Thyroid gland (tissue), 4 donors: ENCODE data around the gene AP2A2. TPM values are rescaled to one million over a fixed set of nuclear protein-coding genes. Genes with fewer than 3 reads are reported as not detected.

Source experiments
- DNase-seq, 2 donors: peaks; one replicate each; pipeline ENCODE4 v3.0.0-alpha.2; 2019
- H3K27ac ChIP-seq, 3 donors: fragments of 200-600 bp; sonication (generic); 1 replicate in 2 of 3; 2 replicates in 1 of 3; pipeline ENCODE4 v1.5.1; 2016 to 2019; ENCODE audit warnings: mild to moderate bottlenecking in 1 of 3, moderate library complexity in 1 of 3
- H3K27me3 ChIP-seq: fragments of 200-600 bp; sonication (generic); one replicate; pipeline ENCODE4 v1.5.1; 2019
- H3K36me3 ChIP-seq, 2 donors: fragments of 200-600 bp; sonication (generic); one replicate each; pipeline ENCODE4 v1.5.1; 2016 to 2019
- H3K4me1 ChIP-seq, 2 donors: fragments of 200-600 bp; sonication (generic); one replicate each; pipeline ENCODE4 v1.5.1; 2017 to 2019
- H3K4me3 ChIP-seq, 3 donors: fragments of 200-600 bp; sonication (generic); replicated peaks in 1 of 3; 1 replicate in 2 of 3; 2 replicates in 1 of 3; pipeline ENCODE4 v1.5.1; 2016; ENCODE audit warnings: mild to moderate bottlenecking in 1 of 3
- H3K9me3 ChIP-seq: fragments of 200-600 bp; sonication (generic); one replicate; pipeline ENCODE4 v1.5.1; 2017
- CTCF ChIP-seq, 6 experiments: fragments of 200-600 bp in 3 of 6; fragments of 450-650 bp in 3 of 6; sonication (generic) in 3 of 6; IDR thresholded peaks; one replicate each; pipeline ENCODE4 v1.5.1; 2016 to 2019; ENCODE audit warnings: antibody characterized with exemption in 6 of 6, mild to moderate bottlenecking in 2 of 6, inconsistent platforms in 1 of 6, moderate library complexity in 1 of 6
- POLR2A ChIP-seq, 2 donors: fragments of 450-650 bp; IDR thresholded peaks; one replicate each; pipeline ENCODE4 v1.6.1; 2017; ENCODE audit warnings: antibody characterized with exemption in 2 of 2, mild to moderate bottlenecking in 2 of 2, moderate library complexity in 1 of 2
- WGBS, 2 donors: methylation state at CpG; one replicate each; pipeline ENCODE4 v1.1.5; 2017; 5-methylcytosine and 5-hydroxymethylcytosine counted together
- intact Hi-C: fragments of 100-400 bp; cut with DNase I; formaldehyde crosslinking; loops from one replicate; pipeline ENCODE4 v1.15.1; 2023
- total RNA-seq, 4 donors: library from RNA; depleted of rRNA; stranded (reverse); fragments of >200 nt; gene quantifications; one replicate each; pipeline ENCODE4 v1.2.3, GENCODE V29; 2016

The AP2A2 gene
- total RNA-seq, 4 donors from 2014 or later: 37.2 to 67.3 (median 54.1) TPM

GRCh38 chr11:1008803-1009145 is 83.1 kb downstream of the AP2A2 start:
- no peak overlapping the region for H3K27ac ChIP-seq
- H3K9me3 ChIP-seq: no peaks in the 10 kb centered on the region
- DNase-seq: no peak
- H3K4me1 ChIP-seq: no peaks in the 10 kb centered on the region
- WGBS, 2 donors: 82 to 96% methylated on average over 6 to 11 of the region's 11 CpGs
- TF ChIP-seq CTCF (IDR thresholded peaks at IDR 0.05) (no peak), POLR2A (IDR thresholded peaks at IDR 0.05) (no peak)
- intact Hi-C loops: no loop called here
- H3K36me3 ChIP-seq: peaks cover 48 to 56% of the 10 kb centered on the region in 2 donors
- H3K4me3 ChIP-seq: no peak overlapping the region
- no peaks in the 10 kb centered on the region for H3K27me3 ChIP-seq

- H3K4me3 ChIP-seq: no peak overlapping the region
- WGBS, 2 donors: 92 to 97% methylated on average over 26 to 30 of the region's 33 CpGs
- no peaks in the 10 kb centered on the region for H3K9me3 ChIP-seq
- H3K27me3 ChIP-seq: no peaks in the 10 kb centered on the region
- no peaks in the 10 kb centered on the region for H3K4me1 ChIP-seq
- intact Hi-C loops: no loop called here
- no peak for DNase-seq
- no peak overlapping the region for H3K27ac ChIP-seq
- TF ChIP-seq POLR2A (IDR thresholded peaks at IDR 0.05) (no peak), CTCF (IDR thresholded peaks at IDR 0.05) (no peak)
- peaks cover 44 to 52% of the 10 kb centered on the region in 2 donors for H3K36me3 ChIP-seq
Measured at GRCh38 chr11:1009371-1009770, 83.7 kb downstream of the AP2A2 start.

DNA sequence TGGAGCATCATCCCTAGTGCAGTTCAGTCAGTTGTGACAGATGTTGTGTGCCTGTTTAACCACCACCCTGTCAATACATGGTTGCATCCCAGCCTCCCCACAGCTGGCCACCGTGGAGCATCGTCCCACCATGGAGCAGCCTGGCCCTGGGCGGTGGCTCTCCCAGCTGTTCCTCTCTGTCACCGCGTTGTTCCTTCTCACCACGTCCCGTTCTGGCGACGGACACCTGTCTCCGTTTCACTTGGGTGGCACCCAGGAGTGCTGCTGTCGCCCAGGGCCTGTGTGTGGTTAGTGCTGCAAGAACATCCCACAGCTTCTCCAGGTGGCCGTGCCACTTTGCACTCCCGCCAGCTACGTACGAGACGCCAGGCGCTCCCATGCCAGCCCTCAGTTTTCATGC is 84.3 kb downstream of the AP2A2 start:
- peaks cover 43 to 52% of the 10 kb centered on the region in 2 donors for H3K36me3 ChIP-seq
- no peak for TF ChIP-seq POLR2A (IDR thresholded peaks at IDR 0.05)
- TF ChIP-seq CTCF (IDR thresholded peaks at IDR 0.05): no peak
- 92 to 97% methylated on average over 12 to 17 of the region's 17 CpGs for WGBS, 2 donors
- H3K27ac ChIP-seq: no peak overlapping the region
- DNase-seq: no peak
- no peak overlapping the region for H3K4me3 ChIP-seq
- H3K9me3 ChIP-seq: no peaks in the 10 kb centered on the region
- no peaks in the 10 kb centered on the region for H3K4me1 ChIP-seq
- H3K27me3 ChIP-seq: no peaks in the 10 kb centered on the region
- intact Hi-C loops: no loop called here

DNA sequence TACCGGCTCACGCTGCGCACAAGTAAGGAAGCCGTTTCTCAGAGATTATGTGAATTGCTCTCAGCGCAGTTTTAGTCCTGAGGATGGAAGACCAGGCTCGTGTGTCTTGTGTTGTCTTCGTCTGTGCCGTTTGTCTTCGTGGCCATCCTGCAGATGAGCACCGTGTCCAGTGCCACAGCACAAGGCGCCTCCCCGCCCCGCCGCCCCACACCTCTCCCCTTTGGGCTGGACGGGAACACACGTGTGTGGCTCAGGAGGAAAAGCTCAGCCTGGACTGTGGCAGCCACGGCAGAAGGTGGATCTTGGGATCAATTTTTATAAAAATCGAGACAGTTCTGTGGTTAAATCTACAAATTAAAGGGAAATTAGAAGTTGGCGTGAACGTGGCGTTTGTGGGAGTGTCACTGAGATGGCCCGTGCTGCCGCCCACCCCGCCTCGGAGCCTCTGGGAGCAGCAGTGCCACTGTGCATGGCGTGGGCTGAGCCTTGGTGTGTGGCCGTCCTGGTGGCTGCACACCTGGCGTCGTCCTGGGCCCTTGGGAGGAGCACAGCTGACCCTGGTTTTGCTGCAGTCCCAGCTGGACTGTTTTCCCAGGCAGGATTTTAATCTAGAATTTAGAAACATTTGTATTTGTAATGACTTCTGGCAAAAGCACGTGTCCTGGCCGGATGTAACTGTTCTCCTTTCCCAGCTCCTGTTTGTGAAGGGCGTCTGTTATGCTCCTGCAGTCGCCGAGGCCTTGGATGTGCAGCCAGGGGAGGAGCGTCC is 85.1 kb downstream of the AP2A2 start:
- intact Hi-C loops: no loop called here
- H3K4me3 ChIP-seq: no peak overlapping the region
- no peaks in the 10 kb centered on the region for H3K27me3 ChIP-seq
- H3K4me1 ChIP-seq: no peaks in the 10 kb centered on the region
- no peak for TF ChIP-seq POLR2A (IDR thresholded peaks at IDR 0.05)
- H3K36me3 ChIP-seq: peaks cover 43 to 52% of the 10 kb centered on the region in 2 donors
- no peaks in the 10 kb centered on the region for H3K9me3 ChIP-seq
- H3K27ac ChIP-seq: no peak overlapping the region
- no peak for DNase-seq
- WGBS, 2 donors: 90 to 96% methylated on average over 30 to 35 of the region's 35 CpGs

DNA sequence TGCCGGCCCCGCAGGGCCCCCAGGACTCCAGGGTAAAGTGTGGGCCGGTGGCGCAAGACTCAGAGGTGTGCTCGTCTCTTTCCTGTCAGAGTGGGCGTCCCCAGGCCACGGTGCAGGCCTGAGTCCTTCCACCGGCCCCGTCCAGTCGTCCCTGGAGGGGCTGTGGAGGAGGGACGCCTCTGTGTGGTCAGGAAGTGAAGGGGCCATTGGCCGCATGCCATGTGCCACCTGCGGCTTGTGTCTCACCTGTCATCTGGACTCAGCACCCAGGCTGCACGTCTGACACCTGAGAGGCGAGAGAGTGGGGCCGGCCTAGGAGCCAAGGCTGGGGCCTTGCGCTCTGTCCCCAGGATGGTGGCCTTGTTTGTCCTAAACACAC is 85.6 kb downstream of the AP2A2 start:
- TF ChIP-seq CTCF (IDR thresholded peaks at IDR 0.05): no peak
- no peak for TF ChIP-seq POLR2A (IDR thresholded peaks at IDR 0.05)
- no peaks in the 10 kb centered on the region for H3K9me3 ChIP-seq
- peaks cover 43 to 50% of the 10 kb centered on the region in 2 donors for H3K36me3 ChIP-seq
- 91 to 93% methylated on average over 9 to 11 of the region's 17 CpGs for WGBS, 2 donors
- H3K27ac ChIP-seq: no peak overlapping the region
- DNase-seq: no peak
- H3K4me1 ChIP-seq: no peaks in the 10 kb centered on the region
- intact Hi-C loops: no loop called here
- no peaks in the 10 kb centered on the region for H3K27me3 ChIP-seq
- no peak overlapping the region for H3K4me3 ChIP-seq
